ENCODE data around the gene IRF9.

IRF9 gene

GRCh38 chr14:24150993-24151392 is 10.1 kb upstream of the IRF9 start:
- no peak for DNase-seq (ENCODE audit: low spot score)
- no peak for TF ChIP-seq CTCF (IDR thresholded peaks at IDR 0.05; ENCODE audit: extremely low read depth, missing control alignments)

GRCh38 chr14:24151404-24152080 is 9.5 kb upstream of the IRF9 start:
- no peak for DNase-seq (ENCODE audit: low spot score)
- no peak for TF ChIP-seq CTCF (IDR thresholded peaks at IDR 0.05; ENCODE audit: extremely low read depth, missing control alignments)

GRCh38 chr14:24155100-24155499 is 6.0 kb upstream of the IRF9 start:
- no peak for DNase-seq (ENCODE audit: low spot score)
- no peak for TF ChIP-seq CTCF (IDR thresholded peaks at IDR 0.05; ENCODE audit: extremely low read depth, missing control alignments)

GRCh38 chr14:24156840-24157239 is 4.2 kb upstream of the IRF9 start:
- no peak for DNase-seq (ENCODE audit: low spot score)
- TF ChIP-seq CTCF (IDR thresholded peaks at IDR 0.05; ENCODE audit: extremely low read depth, missing control alignments), result no peak

- TF ChIP-seq CTCF (IDR thresholded peaks at IDR 0.05; ENCODE audit: extremely low read depth, missing control alignments), result no peak
Observed at GRCh38 chr14:24157331-24157730, 3.7 kb upstream of the IRF9 start.

GRCh38 chr14:24159777-24160498 is 1.1 kb upstream of the IRF9 start:
- DNase-seq (ENCODE audit: low spot score), result no peak
- no peak for TF ChIP-seq CTCF (IDR thresholded peaks at IDR 0.05; ENCODE audit: extremely low read depth, missing control alignments)

More at GRCh38 chr14:24157331-24157730, 3.7 kb upstream of the IRF9 start:
- no peak for DNase-seq (ENCODE audit: low spot score)

- no peak for TF ChIP-seq CTCF (IDR thresholded peaks at IDR 0.05; ENCODE audit: extremely low read depth, missing control alignments)
- DNase-seq (ENCODE audit: low spot score), result no peak
Observed at GRCh38 chr14:24160499-24160849, 591 bp upstream of the IRF9 start.

All from GM20000 (cell line).